Heart left ventricle (tissue), 16 donors: ENCODE data around the gene FBXW7. TPM values are rescaled to one million over a fixed set of nuclear protein-coding genes. Genes with fewer than 3 reads are reported as not detected.

Experiments used
- ATAC-seq, 4 donors: fragments of 200-7000 bp; cut with Tn5 transposase; one replicate each; pipeline ENCODE4 v1.9.1; 2020 to 2022; ENCODE audit warnings: moderate library complexity in 4 of 4, mild to moderate bottlenecking in 3 of 4, moderate number of reproducible peaks in 1 of 4
- DNase-seq, 5 donors: peaks; one replicate each; pipeline ENCODE4 v3.0.0-alpha.2; 2020
- H3K27ac ChIP-seq, 12 donors: fragments of 200-600 bp; sonication (generic) in 4 of 12; one replicate each; pipeline versions ENCODE4 v1.5.0 to v1.8.0; 2016 to 2022; ENCODE audit warnings: mild to moderate bottlenecking in 2 of 12
- H3K27me3 ChIP-seq, 9 donors: fragments of 200-600 bp; sonication (generic) in 2 of 9; one replicate each; pipeline versions ENCODE4 v1.5.1 to v1.8.0; 2016 to 2022; ENCODE audit warnings: mild to moderate bottlenecking in 3 of 9
- H3K36me3 ChIP-seq, 9 donors: fragments of 200-600 bp; sonication (generic) in 2 of 9; one replicate each; pipeline versions ENCODE4 v1.5.0 to v1.8.0; 2018 to 2022; ENCODE audit warnings: mild to moderate bottlenecking in 2 of 9
- H3K4me1 ChIP-seq, 12 donors: fragments of 200-600 bp; sonication (generic) in 4 of 12; one replicate each; pipeline versions ENCODE4 v1.5.0 to v1.8.0; 2016 to 2022; ENCODE audit warnings: mild to moderate bottlenecking in 3 of 12
- H3K4me3 ChIP-seq, 12 donors: fragments of 200-600 bp; sonication (generic) in 4 of 12; one replicate each; pipeline versions ENCODE4 v1.5.0 to v1.8.0; 2017 to 2022; ENCODE audit warnings: mild to moderate bottlenecking in 9 of 12, moderate library complexity in 4 of 12
- H3K9me3 ChIP-seq, 12 donors: fragments of 200-600 bp; sonication (generic) in 4 of 12; one replicate each; pipeline versions ENCODE4 v1.5.0 to v1.8.0; 2016 to 2022; ENCODE audit warnings: mild to moderate bottlenecking in 1 of 12
- POLR2A ChIP-seq, 2 donors: fragments of 450-650 bp; IDR thresholded peaks; one replicate each; pipeline ENCODE4 v1.6.1; 2017; ENCODE audit warnings: antibody characterized with exemption in 2 of 2, mild to moderate bottlenecking in 2 of 2, moderate library complexity in 2 of 2
- WGBS, 4 donors: extraction: QIAGEN DNeasy Blood & Tissue Kit in 2 of 4; methylation state at CpG; one replicate each; pipeline versions ENCODE4 v1.1.5 to v1.1.7; 2013 to 2018; 5-methylcytosine and 5-hydroxymethylcytosine counted together
- intact Hi-C, 10 donors: fragments of 100-400 bp; cut with DNase I; formaldehyde crosslinking; loops; one replicate each; pipeline versions ENCODE4 v1.11.1 to v1.14.2; 2022
- polyA plus RNA-seq, 2 donors: library from polyadenylated mRNA; stranded (reverse); fragments of 200-250 nt; gene quantifications; one replicate each; pipeline ENCODE4 v1.2.3, GENCODE V29; 2013
- total RNA-seq, 9 donors: library from RNA; depleted of rRNA in 2 of 9; stranded (reverse); fragments of >200 nt in 2 of 9; fragmentation: NEBNext Ultra II Directional in 3 of 9; extraction: Animal tissue kit (Norgen Biotek cat#: 25700) in 3 of 9; gene quantifications; one replicate each; pipeline versions ENCODE4 v1.1.0 to v1.2.4, GENCODE V29; 2016 to 2023
- TF ChIP-seq, protein P1 (sequence below), 12 donors: fragments of 200-600 bp; sonication (generic) in 4 of 12; IDR thresholded peaks; one replicate each; pipeline versions ENCODE4 v1.5.0 to v1.8.0; 2018 to 2022; ENCODE audit warnings: antibody characterized with exemption in 12 of 12, mild to moderate bottlenecking in 5 of 12
- donor health status: ischemic (EF 13 %, LVEDD 7.1; RV severe dilation, severe dysfunction).
- donor health status: healthy with polysubstance abuse.
- donor health status: DM: no; HTN: yes; CAD: no.
- donor health status: DM: no; HTN: no; CAD: no.
- donor health status: ischemic (EF 25% LVEDD 6.9; RV normal size, moderate dysfunction).
- donor health status: ischemic (EF 25% LVEDD 5.7; RV mildly dilated, moderate dysfunction).
- donor health status: healthy.
- donor health status: DM: yes; HTN: yes; CAD: no.
- donor health status: ischemic (EF 35%, LVEDD 5.7; RV mildly dilated, moderate dysfunction).
- donor health status: nonischemic (EF 11% LVEDD 7.7; RV severe dilation, severe dysfunction).
- donor health status: DM: yes; HTN: yes; CAD: no.
- donor health status: PGD.
- donor health status: ischemic (EF 29% LVEDD 5.4; RV normal size, mild dysfunction).
- donor health status: nonischemic (EF 23%, LVEDD 6.1; RV moderate dilation, normal function).

Gene FBXW7
- total and polyA plus RNA-seq, 11 donors, result 20.6 to 74.1 (median 59.8) TPM

DNA sequence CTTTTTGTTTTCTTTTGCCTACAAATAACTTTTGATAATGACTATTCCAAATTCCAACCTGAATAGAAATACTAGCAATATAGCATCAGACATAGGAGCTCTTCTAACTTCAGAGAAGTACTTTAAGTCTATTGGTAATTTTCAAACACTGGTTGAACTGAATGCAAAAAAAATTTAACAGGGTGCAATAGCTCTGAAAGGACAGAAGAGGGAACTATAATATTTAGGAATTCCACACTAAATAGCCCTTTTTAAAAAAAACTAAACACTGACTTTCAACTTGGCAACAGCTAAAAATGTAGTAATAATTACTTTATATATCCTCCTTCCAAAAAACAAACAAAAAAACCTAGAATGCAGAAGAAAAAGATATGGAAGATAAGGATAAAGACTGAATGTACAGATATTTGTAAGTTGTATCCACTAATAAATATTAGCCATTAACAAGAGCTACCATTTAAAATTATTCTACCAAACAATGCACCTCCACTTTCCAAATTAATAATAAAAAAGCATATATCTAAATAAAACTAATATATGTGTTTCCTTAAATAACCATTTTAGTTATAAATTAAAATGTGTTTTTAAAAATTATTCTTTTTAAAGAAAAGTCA is 81.4 kb downstream of the FBXW7 start:
- H3K4me3 ChIP-seq, result no peak overlapping the region
- H3K27me3 ChIP-seq, result no peaks in the 10 kb centered on the region
- H3K9me3 ChIP-seq, result no peaks in the 10 kb centered on the region
- peaks cover 0 to 15% (median 0%) of the 10 kb centered on the region in 12 donors for H3K4me1 ChIP-seq
- H3K36me3 ChIP-seq, result no peaks in the 10 kb centered on the region
- intact Hi-C loops, result loop anchor here in 4 of 10 donors (5.0 kb wide), 3 partner anchors 183 to 283 kb away; no protein-coding TSS in a partner anchor
- H3K27ac ChIP-seq, result no peak overlapping the region
- DNase-seq (no peak), ATAC-seq (no peak)
- TF ChIP-seq POLR2A (IDR thresholded peaks at IDR 0.05), result no peak
- TF ChIP-seq, protein P1, sequence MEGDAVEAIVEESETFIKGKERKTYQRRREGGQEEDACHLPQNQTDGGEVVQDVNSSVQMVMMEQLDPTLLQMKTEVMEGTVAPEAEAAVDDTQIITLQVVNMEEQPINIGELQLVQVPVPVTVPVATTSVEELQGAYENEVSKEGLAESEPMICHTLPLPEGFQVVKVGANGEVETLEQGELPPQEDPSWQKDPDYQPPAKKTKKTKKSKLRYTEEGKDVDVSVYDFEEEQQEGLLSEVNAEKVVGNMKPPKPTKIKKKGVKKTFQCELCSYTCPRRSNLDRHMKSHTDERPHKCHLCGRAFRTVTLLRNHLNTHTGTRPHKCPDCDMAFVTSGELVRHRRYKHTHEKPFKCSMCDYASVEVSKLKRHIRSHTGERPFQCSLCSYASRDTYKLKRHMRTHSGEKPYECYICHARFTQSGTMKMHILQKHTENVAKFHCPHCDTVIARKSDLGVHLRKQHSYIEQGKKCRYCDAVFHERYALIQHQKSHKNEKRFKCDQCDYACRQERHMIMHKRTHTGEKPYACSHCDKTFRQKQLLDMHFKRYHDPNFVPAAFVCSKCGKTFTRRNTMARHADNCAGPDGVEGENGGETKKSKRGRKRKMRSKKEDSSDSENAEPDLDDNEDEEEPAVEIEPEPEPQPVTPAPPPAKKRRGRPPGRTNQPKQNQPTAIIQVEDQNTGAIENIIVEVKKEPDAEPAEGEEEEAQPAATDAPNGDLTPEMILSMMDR (IDR thresholded peaks at IDR 0.05), result peak; percentile 27 to 70 (median 54)

DNA sequence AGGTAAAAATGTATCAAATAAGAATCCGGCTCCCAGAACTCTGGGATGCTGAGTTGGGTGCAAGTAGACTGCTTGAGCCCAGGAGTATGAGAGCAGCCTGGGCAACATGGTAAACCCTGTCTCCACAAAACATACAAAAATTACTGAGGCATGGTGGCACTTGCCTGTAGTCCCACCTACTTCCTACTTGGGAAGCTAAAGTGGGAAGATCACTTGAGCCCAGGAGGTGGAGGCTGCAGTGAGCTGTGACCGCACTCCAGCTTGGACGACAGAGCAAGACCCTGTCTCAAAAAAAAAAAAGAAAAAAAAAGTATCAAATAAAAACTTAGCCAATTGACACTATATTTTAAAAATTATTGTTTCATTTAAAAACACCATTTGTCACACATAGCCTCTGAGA is 84.4 kb downstream of the FBXW7 start:
- Histone ChIP-seq H3K4me1 (peaks cover 0 to 2% (median 0%) of the 10 kb centered on the region in 12 donors), H3K36me3 (no peaks in the 10 kb centered on the region), H3K27me3 (no peaks in the 10 kb centered on the region), H3K9me3 (no peaks in the 10 kb centered on the region), H3K4me3 (no peak overlapping the region), H3K27ac (no peak overlapping the region)
- no peak for ATAC-seq
- intact Hi-C loops, result loop anchor here in 3 of 10 donors (5.0 kb wide), 3 partner anchors 186 to 286 kb away; no protein-coding TSS in a partner anchor
- 89 to 97% (median 94%) methylated on average over 3 of the region's 3 CpGs for WGBS, 4 donors
- no peak for DNase-seq
- TF ChIP-seq, protein P1 (IDR thresholded peaks at IDR 0.05), result no peak
- no peak for TF ChIP-seq POLR2A (IDR thresholded peaks at IDR 0.05)

DNA sequence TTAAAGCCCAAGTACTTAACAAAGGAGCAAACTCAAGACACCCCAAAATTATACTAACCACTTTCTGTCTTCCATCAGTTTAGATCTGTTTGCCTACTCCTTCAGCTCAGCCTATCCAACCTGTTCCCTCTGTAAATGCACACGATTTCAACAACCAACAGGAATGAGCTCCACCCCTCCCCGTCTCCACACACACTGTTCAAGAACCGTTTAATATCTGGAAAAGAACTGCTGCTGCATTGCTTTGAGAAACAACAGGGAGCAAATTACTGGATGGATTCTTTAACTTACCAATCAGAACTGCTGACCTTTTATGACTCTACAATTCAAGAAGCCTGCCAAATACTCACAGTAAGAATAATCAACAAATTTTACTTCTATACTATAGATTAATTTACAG is 87.0 kb downstream of the FBXW7 start:
- ATAC-seq (no peak), DNase-seq (no peak)
- WGBS, 4 donors, result 58 to 68% (median 64%) methylated on average over 3 of the region's 3 CpGs
- peaks cover 0 to 2% (median 0%) of the 10 kb centered on the region in 12 donors for H3K4me1 ChIP-seq
- no peaks in the 10 kb centered on the region for H3K27me3 ChIP-seq
- no peak for TF ChIP-seq POLR2A (IDR thresholded peaks at IDR 0.05)
- TF ChIP-seq, protein P1 (IDR thresholded peaks at IDR 0.05), result no peak
- no peak overlapping the region for H3K4me3 ChIP-seq
- H3K9me3 ChIP-seq, result no peaks in the 10 kb centered on the region
- H3K27ac ChIP-seq, result no peak overlapping the region
- intact Hi-C loops, result no loop called here
- no peaks in the 10 kb centered on the region for H3K36me3 ChIP-seq

DNA sequence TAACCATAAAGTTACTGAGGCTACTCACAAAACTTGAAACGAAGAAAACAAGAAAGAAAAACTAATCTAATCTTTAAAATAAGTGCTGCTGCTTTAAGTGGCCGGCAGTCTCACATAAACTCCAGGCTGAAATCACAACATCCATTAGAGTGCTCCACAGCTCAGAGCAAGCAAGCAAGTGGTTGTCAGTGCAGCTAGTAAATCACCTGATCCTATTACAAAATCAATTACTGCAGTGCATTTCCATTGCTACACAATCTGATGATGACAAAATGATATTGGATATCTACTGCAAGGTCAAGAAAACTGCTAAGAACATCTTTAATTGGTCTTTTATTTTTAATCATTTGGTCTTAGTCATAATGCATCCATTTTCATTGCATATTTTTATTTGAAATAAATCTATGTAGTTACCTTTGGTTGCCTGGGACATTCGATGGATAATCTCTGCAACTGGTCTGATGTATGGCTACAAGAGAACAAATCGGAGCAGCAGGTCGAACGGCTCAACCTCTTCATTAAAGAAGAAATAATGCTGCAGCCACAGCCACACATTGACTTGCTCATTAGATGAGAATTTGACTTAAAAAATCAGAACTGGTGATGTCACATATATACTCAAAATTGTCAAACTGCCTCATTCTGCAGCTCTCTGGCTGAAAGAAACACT is 87.7 kb downstream of the FBXW7 start:
- DNase-seq (no peak), ATAC-seq (no peak)
- TF ChIP-seq, protein P1 (IDR thresholded peaks at IDR 0.05), result no peak
- TF ChIP-seq POLR2A (IDR thresholded peaks at IDR 0.05), result no peak
- H3K4me1 ChIP-seq, result peaks cover 0 to 2% (median 0%) of the 10 kb centered on the region in 12 donors
- H3K36me3 ChIP-seq, result no peaks in the 10 kb centered on the region
- H3K4me3 ChIP-seq, result no peak overlapping the region
- no peak overlapping the region for H3K27ac ChIP-seq
- 80 to 83% (median 81%) methylated on average over 6 of the region's 6 CpGs for WGBS, 4 donors
- no peaks in the 10 kb centered on the region for H3K27me3 ChIP-seq
- intact Hi-C loops, result no loop called here
- H3K9me3 ChIP-seq, result no peaks in the 10 kb centered on the region
